Panc1 (cell line): ENCODE results near the gene NDE1. TPM values are rescaled to one million over a fixed set of nuclear protein-coding genes. Genes with fewer than 3 reads are reported as not detected.

Source experiments
- ATAC-seq: fragments of 200-7000 bp; cut with Tn5 transposase; 2 replicates; pipeline ENCODE4 v1.9.1; 2020; ENCODE audit warnings: mild to moderate bottlenecking, moderate library complexity
- BruUV-seq: library from RNA; stranded (reverse); fragments of 400-500 nt; replicated peaks from 2 replicates; lab custom pipeline; 2021; lab: Mats Ljungman, UMichigan
- CTCF ChIA-PET: fragments of 300-600 bp; sonication (Branson Sonifier 250); formaldehyde crosslinking; loops from one replicate; lab custom pipeline; 2022; ENCODE audit warnings: antibody characterized with exemption; lab: Charles Lee
- POLR2A ChIA-PET: fragments of 300-600 bp; sonication (Branson Sonifier 250); formaldehyde crosslinking; loops from one replicate; lab custom pipeline; 2022; ENCODE audit warnings: antibody characterized with exemption; lab: Charles Lee
- DNase-seq: peaks from one replicate; pipeline ENCODE4 v3.0.0-alpha.2; 2010; ENCODE audit warnings: low read depth, low spot score
- H3K27ac ChIP-seq: 2 replicates; pipeline ENCODE4 v1.5.1; 2011; ENCODE audit warnings: mild to moderate bottlenecking, low read length, inconsistent platforms
- H3K27me3 ChIP-seq: fragments of 200-500 bp; sonication (Bioruptor generic); 2 replicates; pipeline ENCODE4 v1.6.0; 2014; ENCODE audit warnings: low read length, inconsistent platforms; ENCODE audit not compliant: control insufficient read depth, insufficient read depth
- H3K36me3 ChIP-seq: fragments of 200-500 bp; sonication (Bioruptor generic); 2 replicates; pipeline ENCODE4 v1.5.1; 2014; ENCODE audit warnings: inconsistent platforms, mild to moderate bottlenecking, low read length, moderate library complexity; ENCODE audit not compliant: control insufficient read depth, insufficient read depth
- H3K4me1 ChIP-seq: 2 replicates; pipeline ENCODE4 v1.5.1; 2011; ENCODE audit warnings: inconsistent platforms, mild to moderate bottlenecking, low read length, moderate library complexity; ENCODE audit not compliant: control insufficient read depth, insufficient read depth
- H3K4me3 ChIP-seq, 2 experiments: 2 replicates each; pipeline ENCODE4 v1.5.1; 2011 to 2012; ENCODE audit warnings: low read depth in 2 of 2, low read length in 2 of 2, mild to moderate bottlenecking in 2 of 2, inconsistent platforms in 1 of 2, moderate library complexity in 1 of 2
- H3K9me3 ChIP-seq: fragments of 200-500 bp; sonication (Bioruptor generic); 2 replicates; pipeline ENCODE4 v1.5.1; 2014; ENCODE audit warnings: low read depth, mild to moderate bottlenecking, inconsistent platforms, low read length, moderate library complexity; ENCODE audit not compliant: control insufficient read depth, insufficient read depth
- POLR2AphosphoS5 ChIP-seq: IDR thresholded peaks from 2 replicates; pipeline ENCODE4 v1.6.1; 2012; ENCODE audit warnings: mild to moderate bottlenecking, low read depth, low read length, moderate library complexity
- SIN3A ChIP-seq: IDR thresholded peaks from 2 replicates; pipeline ENCODE4 v1.6.1; 2012; ENCODE audit warnings: low read depth, mild to moderate bottlenecking, low read length, moderate library complexity, borderline replicate concordance; ENCODE audit not compliant: insufficient read depth
- TCF7L2 ChIP-seq: IDR thresholded peaks from 2 replicates; pipeline ENCODE4 v1.6.1; 2011; ENCODE audit warnings: mild to moderate bottlenecking, low read depth, low read length, inconsistent platforms
- in situ Hi-C: cut with HindIII; loops from 2 replicates; pipeline ENCODE4 v1.10.0; 2016; ENCODE audit warnings: low sequenced_read_pairs, low pct_unique_long_range_greater_than_20kb
- intact Hi-C: fragments of 100-400 bp; cut with micrococcal nuclease; formaldehyde crosslinking; loops from one replicate; pipeline ENCODE4 v1.10.0; 2022; ENCODE audit not compliant: unreplicated experiment
- total RNA-seq: library from RNA; stranded (reverse); gene quantifications from one replicate; pipeline ENCODE4 v1.2.1, GENCODE V29; 2021; ENCODE audit not compliant: unreplicated experiment
- TF ChIP-seq, protein P1 (sequence below), 2 experiments: IDR thresholded peaks; 2 replicates each; pipeline ENCODE4 v1.6.1; 2011 to 2012; ENCODE audit warnings: low read depth in 2 of 2, control low read depth in 1 of 2, low read length in 1 of 2, mild to moderate bottlenecking in 1 of 2, moderate library complexity in 1 of 2; ENCODE audit not compliant: insufficient read depth in 1 of 2
- TF ChIP-seq, protein P2 (sequence below): fragments of 450-650 bp; IDR thresholded peaks from 2 replicates; pipeline ENCODE4 v1.5.1; 2017; ENCODE audit warnings: mild to moderate bottlenecking

The NDE1 gene
- total RNA-seq, 1 experiment from 2014 or later, result 99.1 TPM

DNA sequence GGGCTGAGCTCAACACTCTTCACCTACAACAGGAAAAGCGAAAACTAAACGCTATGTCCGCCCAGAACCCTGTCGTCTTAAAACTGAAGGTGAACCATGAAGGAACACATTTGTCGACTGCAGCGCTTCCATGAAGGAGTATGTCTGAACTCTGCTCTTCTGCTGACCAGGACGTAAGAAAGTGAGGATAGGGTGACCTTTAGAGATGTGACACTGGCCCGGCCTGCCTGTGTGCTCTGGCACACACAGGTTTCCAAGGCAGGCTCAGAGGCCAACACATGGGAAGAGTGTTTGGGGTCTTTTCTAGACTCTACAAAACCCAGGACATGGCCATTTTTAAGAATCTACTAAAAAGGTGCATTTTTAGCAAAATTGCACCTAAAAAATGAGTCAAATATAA is 28.2 kb upstream of the NDE1 start:
- TF ChIP-seq POLR2AphosphoS5, result no peak
- TF ChIP-seq, protein P1, sequence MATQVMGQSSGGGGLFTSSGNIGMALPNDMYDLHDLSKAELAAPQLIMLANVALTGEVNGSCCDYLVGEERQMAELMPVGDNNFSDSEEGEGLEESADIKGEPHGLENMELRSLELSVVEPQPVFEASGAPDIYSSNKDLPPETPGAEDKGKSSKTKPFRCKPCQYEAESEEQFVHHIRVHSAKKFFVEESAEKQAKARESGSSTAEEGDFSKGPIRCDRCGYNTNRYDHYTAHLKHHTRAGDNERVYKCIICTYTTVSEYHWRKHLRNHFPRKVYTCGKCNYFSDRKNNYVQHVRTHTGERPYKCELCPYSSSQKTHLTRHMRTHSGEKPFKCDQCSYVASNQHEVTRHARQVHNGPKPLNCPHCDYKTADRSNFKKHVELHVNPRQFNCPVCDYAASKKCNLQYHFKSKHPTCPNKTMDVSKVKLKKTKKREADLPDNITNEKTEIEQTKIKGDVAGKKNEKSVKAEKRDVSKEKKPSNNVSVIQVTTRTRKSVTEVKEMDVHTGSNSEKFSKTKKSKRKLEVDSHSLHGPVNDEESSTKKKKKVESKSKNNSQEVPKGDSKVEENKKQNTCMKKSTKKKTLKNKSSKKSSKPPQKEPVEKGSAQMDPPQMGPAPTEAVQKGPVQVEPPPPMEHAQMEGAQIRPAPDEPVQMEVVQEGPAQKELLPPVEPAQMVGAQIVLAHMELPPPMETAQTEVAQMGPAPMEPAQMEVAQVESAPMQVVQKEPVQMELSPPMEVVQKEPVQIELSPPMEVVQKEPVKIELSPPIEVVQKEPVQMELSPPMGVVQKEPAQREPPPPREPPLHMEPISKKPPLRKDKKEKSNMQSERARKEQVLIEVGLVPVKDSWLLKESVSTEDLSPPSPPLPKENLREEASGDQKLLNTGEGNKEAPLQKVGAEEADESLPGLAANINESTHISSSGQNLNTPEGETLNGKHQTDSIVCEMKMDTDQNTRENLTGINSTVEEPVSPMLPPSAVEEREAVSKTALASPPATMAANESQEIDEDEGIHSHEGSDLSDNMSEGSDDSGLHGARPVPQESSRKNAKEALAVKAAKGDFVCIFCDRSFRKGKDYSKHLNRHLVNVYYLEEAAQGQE (IDR thresholded peaks at IDR 0.05; ENCODE audit: insufficient read depth in 1 of 2, low read depth in 2 of 2, low read length in 1 of 2), result no peak
- no peak for TF ChIP-seq TCF7L2
- TF ChIP-seq, protein P2, sequence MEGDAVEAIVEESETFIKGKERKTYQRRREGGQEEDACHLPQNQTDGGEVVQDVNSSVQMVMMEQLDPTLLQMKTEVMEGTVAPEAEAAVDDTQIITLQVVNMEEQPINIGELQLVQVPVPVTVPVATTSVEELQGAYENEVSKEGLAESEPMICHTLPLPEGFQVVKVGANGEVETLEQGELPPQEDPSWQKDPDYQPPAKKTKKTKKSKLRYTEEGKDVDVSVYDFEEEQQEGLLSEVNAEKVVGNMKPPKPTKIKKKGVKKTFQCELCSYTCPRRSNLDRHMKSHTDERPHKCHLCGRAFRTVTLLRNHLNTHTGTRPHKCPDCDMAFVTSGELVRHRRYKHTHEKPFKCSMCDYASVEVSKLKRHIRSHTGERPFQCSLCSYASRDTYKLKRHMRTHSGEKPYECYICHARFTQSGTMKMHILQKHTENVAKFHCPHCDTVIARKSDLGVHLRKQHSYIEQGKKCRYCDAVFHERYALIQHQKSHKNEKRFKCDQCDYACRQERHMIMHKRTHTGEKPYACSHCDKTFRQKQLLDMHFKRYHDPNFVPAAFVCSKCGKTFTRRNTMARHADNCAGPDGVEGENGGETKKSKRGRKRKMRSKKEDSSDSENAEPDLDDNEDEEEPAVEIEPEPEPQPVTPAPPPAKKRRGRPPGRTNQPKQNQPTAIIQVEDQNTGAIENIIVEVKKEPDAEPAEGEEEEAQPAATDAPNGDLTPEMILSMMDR, result no peak
- TF ChIP-seq SIN3A, result no peak
- no peak overlapping the region for H3K4me3 ChIP-seq
- ChIA-PET POLR2A (interaction anchor here (0.6 kb wide), 1 partner anchor 1470 kb away, joined by 3 read pairs; no protein-coding TSS in a partner anchor), CTCF (interaction anchor here (0.6 to 1.6 kb wide), 2 partner anchors 21 to 142 kb away, joined by 3 to 4 read pairs; partner anchors contain the start of gene MARF1)
- no peak overlapping the region for H3K27ac ChIP-seq
- H3K9me3 ChIP-seq, result no peaks in the 10 kb centered on the region
- no peaks in the 10 kb centered on the region for H3K27me3 ChIP-seq
- DNase-seq, result no peak
- no peaks in the 10 kb centered on the region for H3K4me1 ChIP-seq
- peaks cover 23% of the 10 kb centered on the region for H3K36me3 ChIP-seq
- no peak for ATAC-seq
- intact Hi-C loops (no loop called here), in situ Hi-C loops (no loop called here)
- no TSS peak for BruUV-seq

DNA sequence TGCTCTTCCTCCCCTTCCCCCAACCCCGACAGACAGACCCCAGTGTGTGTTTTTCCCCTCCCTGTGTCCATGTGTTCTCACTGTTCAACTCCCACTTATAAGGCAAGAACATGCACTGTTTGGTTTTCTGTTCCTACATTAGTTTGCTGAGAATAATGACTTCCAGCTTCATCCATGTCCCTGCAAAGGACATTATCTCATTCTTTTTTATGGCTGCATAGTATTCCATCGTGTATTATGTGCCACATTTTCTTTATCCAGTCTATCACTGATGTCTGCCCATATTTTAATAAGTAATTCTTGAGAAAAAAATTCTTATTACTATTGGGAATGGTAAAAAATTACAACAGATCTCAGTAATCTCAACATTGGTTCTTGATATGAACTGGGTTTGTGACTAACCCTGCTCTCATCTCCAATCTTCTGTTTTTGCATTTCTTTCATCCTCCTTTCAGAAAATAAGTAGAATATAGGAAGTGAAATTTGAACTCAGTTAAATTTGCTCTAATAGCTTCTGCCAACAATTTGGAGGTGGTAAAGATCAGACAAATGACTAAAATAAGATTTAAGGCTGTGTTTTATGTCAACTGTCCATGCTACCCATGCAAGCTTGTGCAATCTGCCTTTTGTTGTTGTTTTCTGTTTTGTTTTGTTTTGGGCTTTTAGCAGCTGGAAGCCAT is 18.2 kb upstream of the NDE1 start:
- CTCF ChIA-PET, result no interaction called here
- BruUV-seq, result no TSS peak
- no peak for ATAC-seq
- in situ Hi-C loops (no loop called here), intact Hi-C loops (no loop called here)
- Histone ChIP-seq H3K27me3 (no peaks in the 10 kb centered on the region), H3K9me3 (no peaks in the 10 kb centered on the region), H3K36me3 (peaks cover 22% of the 10 kb centered on the region), H3K4me3 (no peak overlapping the region), H3K4me1 (no peaks in the 10 kb centered on the region), H3K27ac (no peak overlapping the region)
- POLR2A ChIA-PET, result no interaction called here
- DNase-seq, result no peak
- TF ChIP-seq, protein P1 (IDR thresholded peaks at IDR 0.05; ENCODE audit: insufficient read depth in 1 of 2, low read depth in 2 of 2, low read length in 1 of 2), result no peak
- TF ChIP-seq, protein P2, result no peak
- TF ChIP-seq TCF7L2 (no peak), POLR2AphosphoS5 (no peak), SIN3A (no peak)
